ENCODE data around the gene HHAT. TPM values are rescaled to one million over a fixed set of nuclear protein-coding genes. Genes with fewer than 3 reads are reported as not detected.

Gene HHAT
- total and polyA plus RNA-seq, 3 donors from 2014 or later = 8.5 to 24.3 (median 23.8) TPM

- no peaks in the 10 kb centered on the region for H3K4me1 ChIP-seq
- 88 to 95% methylated on average over 3 of the region's 3 CpGs for WGBS, 2 donors
- H3K36me3 ChIP-seq (ENCODE audit: low read depth, missing control alignments) = no peaks in the 10 kb centered on the region
- intact Hi-C loops (cut with DNase I; ENCODE audit: low total_unique reads) = no loop called here
- DNase-seq = no peak
- no peak overlapping the region for H3K4me3 ChIP-seq
- no peak for TF ChIP-seq POLR2A (IDR thresholded peaks at IDR 0.05)
- no peak for TF ChIP-seq CTCF (IDR thresholded peaks at IDR 0.05)
- H3K27me3 ChIP-seq = no peaks in the 10 kb centered on the region
- no peak overlapping the region for H3K27ac ChIP-seq
- H3K9me3 ChIP-seq = no peaks in the 10 kb centered on the region
Observed at GRCh38 chr1:210631399-210631798, 302.7 kb downstream of the HHAT start.

DNA sequence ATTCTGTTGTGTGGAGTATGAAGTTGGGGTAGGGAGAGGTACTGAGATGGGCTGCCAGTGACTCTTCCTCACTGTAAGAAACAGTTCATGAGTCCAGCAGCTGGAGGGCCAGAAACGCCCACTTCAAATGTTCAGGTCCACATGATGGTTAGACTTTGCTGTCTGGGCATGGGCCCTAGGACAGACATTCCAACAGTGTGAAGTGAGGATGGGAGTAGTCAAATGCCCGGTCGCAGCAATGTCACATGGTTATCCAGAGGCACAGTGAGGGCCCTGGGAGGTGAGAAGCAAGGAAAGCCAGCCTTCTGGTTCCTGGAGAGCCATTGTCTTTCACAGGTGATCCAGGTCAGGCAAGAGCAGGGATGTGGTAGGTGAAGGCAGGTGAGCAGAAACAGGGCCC, 304.4 kb downstream of the HHAT start:
- H3K4me3 ChIP-seq = no peak overlapping the region
- no peak for DNase-seq
- no peaks in the 10 kb centered on the region for H3K4me1 ChIP-seq
- no peaks in the 10 kb centered on the region for H3K27me3 ChIP-seq
- H3K36me3 ChIP-seq (ENCODE audit: low read depth, missing control alignments) = no peaks in the 10 kb centered on the region
- no peaks in the 10 kb centered on the region for H3K9me3 ChIP-seq
- intact Hi-C loops (cut with DNase I; ENCODE audit: low total_unique reads) = no loop called here
- TF ChIP-seq POLR2A (IDR thresholded peaks at IDR 0.05) = no peak
- no peak for TF ChIP-seq CTCF (IDR thresholded peaks at IDR 0.05)
- H3K27ac ChIP-seq = no peak overlapping the region
- 93 to 98% methylated on average over 3 of the region's 3 CpGs for WGBS, 2 donors

DNA sequence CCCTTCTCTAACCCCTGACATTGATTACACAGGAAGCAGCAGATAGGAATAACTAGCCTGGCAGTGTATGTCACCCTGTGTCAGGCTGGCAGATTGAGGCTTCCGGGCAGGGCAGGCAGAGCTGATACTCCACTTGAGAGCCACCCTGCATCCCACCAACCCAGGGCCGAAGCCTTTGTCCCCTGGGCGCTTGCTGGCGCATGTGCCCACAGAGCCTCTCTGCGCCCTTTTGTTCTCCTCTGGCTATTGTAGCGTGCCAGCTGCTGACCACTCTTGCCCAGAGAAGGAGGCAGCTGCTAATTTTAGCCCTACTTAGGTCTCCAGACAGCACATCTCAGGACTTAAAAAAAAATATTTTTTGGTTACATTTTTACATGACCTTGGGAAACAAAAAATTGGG, 304.9 kb downstream of the HHAT start:
- intact Hi-C loops (cut with DNase I; ENCODE audit: low total_unique reads) = no loop called here
- no peak for DNase-seq
- no peak for TF ChIP-seq POLR2A (IDR thresholded peaks at IDR 0.05)
- TF ChIP-seq CTCF (IDR thresholded peaks at IDR 0.05) = no peak
- no peak overlapping the region for H3K27ac ChIP-seq
- H3K36me3 ChIP-seq (ENCODE audit: low read depth, missing control alignments) = no peaks in the 10 kb centered on the region
- H3K27me3 ChIP-seq = no peaks in the 10 kb centered on the region
- no peaks in the 10 kb centered on the region for H3K9me3 ChIP-seq
- H3K4me1 ChIP-seq = no peaks in the 10 kb centered on the region
- WGBS, 2 donors = 85 to 94% methylated on average over 6 of the region's 6 CpGs
- H3K4me3 ChIP-seq = no peak overlapping the region

GRCh38 chr1:210635108-210635507, 306.4 kb downstream of the HHAT start:
- TF ChIP-seq POLR2A (IDR thresholded peaks at IDR 0.05) = no peak
- TF ChIP-seq CTCF (IDR thresholded peaks at IDR 0.05) = no peak
- intact Hi-C loops (cut with DNase I; ENCODE audit: low total_unique reads) = no loop called here
- WGBS, 2 donors = 91 to 92% methylated on average over 2 of the region's 2 CpGs
- no peak for DNase-seq
- no peak overlapping the region for H3K27ac ChIP-seq
- no peaks in the 10 kb centered on the region for H3K4me1 ChIP-seq
- no peak overlapping the region for H3K4me3 ChIP-seq
- H3K9me3 ChIP-seq = no peaks in the 10 kb centered on the region
- no peaks in the 10 kb centered on the region for H3K36me3 ChIP-seq (ENCODE audit: low read depth, missing control alignments)
- H3K27me3 ChIP-seq = no peaks in the 10 kb centered on the region

- Histone ChIP-seq H3K4me1 (peaks cover 4% of the 10 kb centered on the region), H3K36me3 (ENCODE audit: low read depth, missing control alignments) (no peaks in the 10 kb centered on the region), H3K27ac (no peak overlapping the region), H3K4me3 (no peak overlapping the region), H3K9me3 (no peaks in the 10 kb centered on the region), H3K27me3 (no peaks in the 10 kb centered on the region)
- 88 to 93% methylated on average over 5 of the region's 5 CpGs for WGBS, 2 donors
- no peak for DNase-seq
- intact Hi-C loops (cut with DNase I; ENCODE audit: low total_unique reads) = no loop called here
- TF ChIP-seq POLR2A (IDR thresholded peaks at IDR 0.05) = no peak
- TF ChIP-seq CTCF (IDR thresholded peaks at IDR 0.05) = no peak
Observed at GRCh38 chr1:210641582-210641981, 312.9 kb downstream of the HHAT start.

Data from testis (tissue), 3 donors.